PC-3 (cell line): ENCODE measurements around the gene POLDIP2. TPM values are rescaled to one million over a fixed set of nuclear protein-coding genes. Genes with fewer than 3 reads are reported as not detected.

Experiments
- ATAC-seq: fragments of 200-7000 bp; cut with Tn5 transposase; 2 replicates; pipeline ENCODE4 v1.9.1; 2020; ENCODE audit warnings: mild to moderate bottlenecking, moderate library complexity
- BruUV-seq: library from RNA; stranded (reverse); fragments of 400-500 nt; replicated peaks from 2 replicates; lab custom pipeline; 2021; lab: Mats Ljungman, UMichigan
- CTCF ChIA-PET: fragments of 300-600 bp; sonication (Branson Sonifier 250); formaldehyde crosslinking; loops from one replicate; lab custom pipeline; 2022; ENCODE audit warnings: antibody characterized with exemption; lab: Charles Lee
- POLR2A ChIA-PET: fragments of 300-600 bp; sonication (Branson Sonifier 250); formaldehyde crosslinking; loops from one replicate; lab custom pipeline; 2022; ENCODE audit warnings: antibody characterized with exemption; ENCODE audit not compliant: unreplicated experiment; lab: Charles Lee
- DNase-seq: peaks from one replicate; pipeline ENCODE4 v3.0.0-alpha.2; 2015
- H2AFZ ChIP-seq: fragments of 300-600 bp; sonication (generic); 2 replicates; pipeline ENCODE4 v1.6.0; 2016; ENCODE audit warnings: antibody characterized with exemption, low read length
- H3F3A ChIP-seq: fragments of 300-600 bp; sonication (generic); one replicate; pipeline ENCODE4 v1.6.0; 2017; ENCODE audit warnings: antibody characterized with exemption, low read length, control low read depth, mild to moderate bottlenecking; ENCODE audit not compliant: unreplicated experiment
- H3K27ac ChIP-seq: fragments of 300-600 bp; sonication (generic); 2 replicates; pipeline ENCODE4 v1.5.1; 2016; ENCODE audit warnings: mild to moderate bottlenecking, low read length
- H3K27me3 ChIP-seq: fragments of 300-600 bp; sonication (generic); 2 replicates; pipeline ENCODE4 v1.6.1; 2016; ENCODE audit warnings: low read length, mixed read lengths
- H3K36me3 ChIP-seq: fragments of 300-600 bp; sonication (generic); 2 replicates; pipeline ENCODE4 v1.6.1; 2016; ENCODE audit warnings: low read depth, mixed run types, low read length, mixed read lengths
- H3K4me1 ChIP-seq: fragments of 300-600 bp; sonication (generic); 2 replicates; pipeline ENCODE4 v1.5.1; 2016; ENCODE audit warnings: low read length; ENCODE audit not compliant: insufficient read depth
- H3K4me2 ChIP-seq: fragments of 300-600 bp; sonication (generic); 2 replicates; pipeline ENCODE4 v1.6.0; 2016; ENCODE audit warnings: low read length
- H3K4me3 ChIP-seq: fragments of 300-600 bp; sonication (generic); 2 replicates; pipeline ENCODE4 v1.5.1; 2016; ENCODE audit warnings: mild to moderate bottlenecking, low read length, mixed read lengths
- H3K79me2 ChIP-seq: fragments of 300-600 bp; sonication (generic); 2 replicates; pipeline ENCODE4 v1.6.1; 2017; ENCODE audit warnings: low read length, mixed read lengths
- H3K9ac ChIP-seq: fragments of 300-600 bp; sonication (generic); 2 replicates; pipeline ENCODE4 v1.6.0; 2016; ENCODE audit warnings: mild to moderate bottlenecking, low read length
- H3K9me2 ChIP-seq: fragments of 300-600 bp; sonication (generic); replicated peaks from 2 replicates; pipeline ENCODE4 v1.6.1; 2016; ENCODE audit warnings: mixed run types, low read length, mixed read lengths
- H3K9me3 ChIP-seq: fragments of 300-600 bp; sonication (generic); 2 replicates; pipeline ENCODE4 v1.6.1; 2016; ENCODE audit warnings: low read length, mixed read lengths
- H4K20me1 ChIP-seq: fragments of 300-600 bp; sonication (generic); 2 replicates; pipeline ENCODE4 v1.6.1; 2016; ENCODE audit warnings: low read length, mixed read lengths
- EZH2 ChIP-seq: fragments of 300-600 bp; sonication (generic); IDR thresholded peaks from one replicate; pipeline ENCODE4 v1.6.1; 2017; ENCODE audit warnings: antibody characterized with exemption, mild to moderate bottlenecking, low read length; ENCODE audit not compliant: unreplicated experiment
- EZH2phosphoT487 ChIP-seq: fragments of 300-600 bp; sonication (generic); IDR thresholded peaks from 2 replicates; pipeline ENCODE4 v1.6.1; 2018; ENCODE audit warnings: mild to moderate bottlenecking, antibody characterized with exemption, low read length, borderline replicate concordance
- intact Hi-C: fragments of 100-400 bp; cut with micrococcal nuclease; formaldehyde crosslinking; loops from 2 replicates; pipeline ENCODE4 v1.9.0; 2023
- total RNA-seq: library from RNA; depleted of rRNA; stranded (reverse); fragments of >200 nt; gene quantifications from 2 replicates; pipeline ENCODE4 v1.2.3, GENCODE V29; 2014
- TF ChIP-seq, protein P1 (sequence below): fragments of 300-600 bp; sonication (generic); conservative IDR thresholded peaks from 2 replicates; pipeline ENCODE4 v1.5.1; 2017; ENCODE audit warnings: antibody characterized with exemption, low read depth, mild to moderate bottlenecking, low read length

POLDIP2 gene
- total RNA-seq, 1 experiment from 2014 or later, result 137 TPM

DNA sequence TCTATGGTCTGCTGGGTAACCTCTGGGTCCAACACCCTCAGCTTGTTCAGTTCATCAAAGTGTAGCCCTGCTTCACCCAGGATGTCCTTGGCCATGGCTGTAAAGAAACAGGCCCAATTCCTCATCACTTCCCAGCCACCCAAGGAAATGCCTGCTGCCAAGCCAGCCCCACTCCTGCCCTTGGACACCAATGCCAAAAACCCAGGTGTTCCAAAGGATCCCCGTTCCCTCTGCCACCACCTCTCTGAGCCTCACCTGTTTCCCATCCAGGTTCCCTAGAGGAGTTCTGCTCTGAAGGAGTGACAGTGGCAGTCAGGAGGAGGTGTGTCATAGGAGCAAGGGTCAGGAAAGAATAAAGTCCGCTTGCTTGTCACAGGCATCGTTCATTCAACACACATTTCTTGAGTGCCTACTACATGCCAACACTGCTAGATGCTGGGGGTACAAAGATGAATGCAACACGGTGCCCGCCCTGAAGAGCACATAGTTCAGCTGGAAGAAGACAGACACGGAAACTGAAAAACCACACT, 25.4 kb downstream of the POLDIP2 start:
- Histone ChIP-seq H3F3A (no peaks in the 10 kb centered on the region), H3K27ac (no peak overlapping the region), H3K4me3 (no peak overlapping the region), H3K4me2 (no peak overlapping the region), H4K20me1 (0 out of 2 replicates have a peak, but pooled peaks cover 3% of the 10 kb centered on the region), H3K36me3 (peaks cover 7% of the 10 kb centered on the region; the same call in 1 of the 2 replicates), H3K9me3 (no peaks in the 10 kb centered on the region), H3K9ac (no peak overlapping the region), H3K27me3 (no peaks in the 10 kb centered on the region), H2AFZ (no peak overlapping the region), H3K4me1 (peaks cover 27% of the 10 kb centered on the region), H3K9me2 (no peaks in the 10 kb centered on the region), H3K79me2 (peaks cover 36% of the 10 kb centered on the region)
- no TSS peak for BruUV-seq
- ATAC-seq (no peak), DNase-seq (no peak)
- intact Hi-C loops, result no loop called here
- CTCF ChIA-PET, result no interaction called here
- POLR2A ChIA-PET, result no interaction called here
- TF ChIP-seq EZH2 (no peak), EZH2phosphoT487 (no peak)
- TF ChIP-seq, protein P1, sequence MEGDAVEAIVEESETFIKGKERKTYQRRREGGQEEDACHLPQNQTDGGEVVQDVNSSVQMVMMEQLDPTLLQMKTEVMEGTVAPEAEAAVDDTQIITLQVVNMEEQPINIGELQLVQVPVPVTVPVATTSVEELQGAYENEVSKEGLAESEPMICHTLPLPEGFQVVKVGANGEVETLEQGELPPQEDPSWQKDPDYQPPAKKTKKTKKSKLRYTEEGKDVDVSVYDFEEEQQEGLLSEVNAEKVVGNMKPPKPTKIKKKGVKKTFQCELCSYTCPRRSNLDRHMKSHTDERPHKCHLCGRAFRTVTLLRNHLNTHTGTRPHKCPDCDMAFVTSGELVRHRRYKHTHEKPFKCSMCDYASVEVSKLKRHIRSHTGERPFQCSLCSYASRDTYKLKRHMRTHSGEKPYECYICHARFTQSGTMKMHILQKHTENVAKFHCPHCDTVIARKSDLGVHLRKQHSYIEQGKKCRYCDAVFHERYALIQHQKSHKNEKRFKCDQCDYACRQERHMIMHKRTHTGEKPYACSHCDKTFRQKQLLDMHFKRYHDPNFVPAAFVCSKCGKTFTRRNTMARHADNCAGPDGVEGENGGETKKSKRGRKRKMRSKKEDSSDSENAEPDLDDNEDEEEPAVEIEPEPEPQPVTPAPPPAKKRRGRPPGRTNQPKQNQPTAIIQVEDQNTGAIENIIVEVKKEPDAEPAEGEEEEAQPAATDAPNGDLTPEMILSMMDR, result no peak

DNA sequence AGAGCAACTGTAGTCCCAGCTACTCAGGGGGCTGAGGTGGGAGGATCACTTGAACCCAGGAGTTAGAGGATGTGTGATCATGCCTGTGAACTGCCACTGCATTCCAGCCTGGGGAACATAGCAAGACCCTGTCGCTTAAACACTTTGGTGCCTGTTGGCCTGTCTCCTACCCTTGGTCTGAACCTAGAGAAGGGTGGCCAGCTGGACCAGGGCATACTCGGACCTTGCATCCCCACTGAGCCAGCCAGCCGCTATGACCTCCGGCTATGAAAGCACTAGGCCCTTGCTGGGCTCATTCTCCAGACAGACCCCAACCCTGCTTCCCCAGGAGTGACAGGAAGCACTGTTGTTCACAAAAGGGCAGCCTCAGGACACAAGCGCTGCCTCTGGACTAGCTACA, 26.7 kb downstream of the POLDIP2 start:
- H2AFZ ChIP-seq, result no peak overlapping the region
- ChIA-PET POLR2A (no interaction called here), CTCF (no interaction called here)
- no peak overlapping the region for H3K4me3 ChIP-seq
- H3K9ac ChIP-seq, result no peak overlapping the region
- intact Hi-C loops, result no loop called here
- H4K20me1 ChIP-seq, result no peaks in the 10 kb centered on the region
- TF ChIP-seq, protein P1, result no peak
- TF ChIP-seq EZH2phosphoT487, result no peak
- no peak for TF ChIP-seq EZH2
- H3K27me3 ChIP-seq, result no peaks in the 10 kb centered on the region
- H3K79me2 ChIP-seq, result peaks cover 25% of the 10 kb centered on the region
- no peak for ATAC-seq
- H3K9me3 ChIP-seq, result no peaks in the 10 kb centered on the region
- no peak for DNase-seq
- H3K4me1 ChIP-seq, result peaks cover 32% of the 10 kb centered on the region
- BruUV-seq, result no TSS peak
- H3K36me3 ChIP-seq, result peaks cover 13% of the 10 kb centered on the region
- no peak overlapping the region for H3K27ac ChIP-seq
- H3K4me2 ChIP-seq, result no peak overlapping the region
- H3F3A ChIP-seq, result peaks cover 3% of the 10 kb centered on the region
- no peaks in the 10 kb centered on the region for H3K9me2 ChIP-seq

DNA sequence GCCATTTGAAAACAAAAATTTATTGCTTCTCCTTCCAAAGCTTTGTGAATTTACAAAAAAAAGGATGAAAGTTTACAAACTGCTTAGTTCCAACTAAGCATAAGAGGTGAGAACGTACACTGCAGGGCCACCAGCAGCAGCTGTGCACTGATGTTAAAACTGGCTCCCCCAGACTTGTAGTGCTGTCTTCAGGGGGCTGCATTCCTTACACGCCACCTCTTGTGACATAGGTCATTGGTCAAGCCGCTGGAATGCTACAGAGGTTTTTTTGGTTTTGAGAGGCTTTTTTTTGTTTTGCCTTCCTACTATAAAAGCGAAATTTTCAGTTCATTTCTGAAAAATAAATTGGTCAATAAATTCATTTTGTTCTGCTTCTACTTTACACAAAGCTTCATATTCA, 29.0 kb downstream of the POLDIP2 start:
- no peak for ATAC-seq
- Histone ChIP-seq H3K9me3 (no peaks in the 10 kb centered on the region), H2AFZ (no peak overlapping the region), H3K27me3 (no peaks in the 10 kb centered on the region), H3K4me2 (no peak overlapping the region), H4K20me1 (no peaks in the 10 kb centered on the region), H3K4me3 (no peak overlapping the region), H3K36me3 (peaks cover 13% of the 10 kb centered on the region), H3K9ac (no peak overlapping the region), H3K4me1 (peaks cover 42% of the 10 kb centered on the region), H3K9me2 (no peaks in the 10 kb centered on the region), H3K79me2 (peaks cover 28% of the 10 kb centered on the region), H3K27ac (no peak overlapping the region), H3F3A (peaks cover 4% of the 10 kb centered on the region)
- BruUV-seq, result no TSS peak
- intact Hi-C loops, result loop anchor here (5.0 kb wide), 1 partner anchor 96 kb away; no protein-coding TSS in a partner anchor
- no peak for DNase-seq
- TF ChIP-seq, protein P1, result no peak
- no peak for TF ChIP-seq EZH2
- TF ChIP-seq EZH2phosphoT487, result no peak
- POLR2A ChIA-PET, result no interaction called here
- CTCF ChIA-PET, result interaction anchor here (0.6 kb wide), 1 partner anchor 112 kb away, joined by 4 read pairs; no protein-coding TSS in a partner anchor
